Smooth muscle cell (in vitro differentiated cells): Measurements from ENCODE around the gene DPEP2. TPM values are rescaled to one million over a fixed set of nuclear protein-coding genes. Genes with fewer than 3 reads are reported as not detected.
"Not testable (repeated sequence)": the region's sequence is repeated elsewhere in the genome, so short reads cannot be mapped to it uniquely, and the experiment has no call there.

Experiments
- DNase-seq: peaks from one replicate; lab custom pipeline; 2025; ENCODE audit not compliant: unreplicated experiment; lab: John Stamatoyannopoulos, UW
- H2AFZ ChIP-seq: fragments of 200-600 bp; sonication (generic); 2 replicates; pipeline ENCODE4 v1.6.0; 2016; ENCODE audit warnings: antibody characterized with exemption, low read depth, mild to moderate bottlenecking
- H3F3A ChIP-seq: fragments of 200-600 bp; sonication (generic); 2 replicates; pipeline ENCODE4 v1.6.0; 2017; ENCODE audit warnings: antibody characterized with exemption, low read depth
- H3K27ac ChIP-seq: fragments of 200-600 bp; sonication (generic); 2 replicates; pipeline ENCODE4 v1.5.1; 2016; ENCODE audit warnings: low read depth, mild to moderate bottlenecking
- H3K27me3 ChIP-seq: fragments of 200-600 bp; sonication (generic); 2 replicates; pipeline ENCODE4 v1.6.1; 2016; ENCODE audit warnings: low read depth, mild to moderate bottlenecking
- H3K36me3 ChIP-seq: fragments of 200-600 bp; sonication (generic); 2 replicates; pipeline ENCODE4 v1.5.1; 2016; ENCODE audit warnings: low read depth
- H3K4me1 ChIP-seq: fragments of 200-600 bp; sonication (generic); 2 replicates; pipeline ENCODE4 v1.5.1; 2016; ENCODE audit warnings: low read depth
- H3K4me2 ChIP-seq: fragments of 200-600 bp; sonication (generic); 2 replicates; pipeline ENCODE4 v1.6.0; 2016; ENCODE audit warnings: mild to moderate bottlenecking
- H3K4me3 ChIP-seq: fragments of 200-600 bp; sonication (generic); 2 replicates; pipeline ENCODE4 v1.5.1; 2016; ENCODE audit warnings: mild to moderate bottlenecking
- H3K79me2 ChIP-seq: fragments of 200-600 bp; sonication (generic); 2 replicates; pipeline ENCODE4 v1.6.0; 2016; ENCODE audit warnings: low read depth, mild to moderate bottlenecking
- H3K9ac ChIP-seq: fragments of 200-600 bp; sonication (generic); 2 replicates; pipeline ENCODE4 v1.6.0; 2016; ENCODE audit warnings: low read depth
- H3K9me3 ChIP-seq: fragments of 200-600 bp; sonication (generic); replicated peaks from 2 replicates; pipeline ENCODE4 v1.5.1; 2016; ENCODE audit warnings: low read depth
- H4K20me1 ChIP-seq: fragments of 200-600 bp; sonication (generic); 2 replicates; pipeline ENCODE4 v1.6.0; 2016; ENCODE audit warnings: low read depth
- whole genome bisulfite sequencing: methylation state at CpG from one replicate; pipeline ENCODE4 v1.1.7; 2016; ENCODE audit warnings: low lambda C conversion rate; 5-methylcytosine and 5-hydroxymethylcytosine counted together
- polyA plus RNA-seq: library from polyadenylated mRNA; unstranded; fragments of >200 nt; fragmentation: Nextera tagmentation; extraction: Ambion mirVana; gene quantifications from 2 replicates; pipeline ENCODE4 v1.2.1, GENCODE V29; 2016
- total RNA-seq: library from RNA; depleted of rRNA; stranded (reverse); fragments of >200 nt; gene quantifications from 2 replicates; pipeline ENCODE4 v1.2.3, GENCODE V29; 2014
- TF ChIP-seq, protein P1 (sequence below): fragments of 200-600 bp; sonication (generic); IDR thresholded peaks from 2 replicates; pipeline ENCODE4 v1.5.1; 2017; ENCODE audit warnings: borderline replicate concordance, mild to moderate bottlenecking, antibody characterized with exemption; ENCODE audit not compliant: insufficient read depth, poor library complexity, severe bottlenecking

DPEP2 gene
- total and polyA plus RNA-seq, 2 experiments from 2014 or later: not detected

DNA sequence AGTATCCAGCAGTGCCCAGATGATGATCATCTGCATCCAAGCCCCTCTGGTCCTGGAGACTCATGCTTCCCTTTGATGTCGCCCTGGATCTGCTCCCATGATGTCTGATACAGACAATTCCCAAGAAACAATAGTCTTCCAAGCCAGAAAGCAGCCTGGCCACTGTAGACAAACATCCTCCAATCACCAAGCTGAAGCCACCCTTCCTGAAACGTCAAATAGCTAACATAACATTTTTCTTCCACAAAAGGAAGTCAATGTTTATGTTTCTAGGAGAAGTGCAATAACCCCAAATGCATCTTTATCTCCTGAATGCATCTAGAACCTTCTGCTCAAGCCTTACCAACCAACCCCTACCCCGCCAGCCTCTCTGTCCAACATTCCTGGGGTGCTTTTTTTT, 1.2 kb upstream of the DPEP2 start:
- Histone ChIP-seq H3K27me3 (no peaks in the 10 kb centered on the region), H3K9me3 (no peaks in the 10 kb centered on the region), H3K4me1 (no peaks in the 10 kb centered on the region), H3K27ac (no peak overlapping the region), H3K79me2 (no peaks in the 10 kb centered on the region), H4K20me1 (no peaks in the 10 kb centered on the region), H3K4me3 (no peak overlapping the region), H3K4me2 (no peak overlapping the region), H3K9ac (no peak overlapping the region), H2AFZ (no peak overlapping the region), H3F3A (no peaks in the 10 kb centered on the region), H3K36me3 (no peaks in the 10 kb centered on the region)
- no peak for DNase-seq
- 69% methylated on average over 3 of the region's 3 CpGs for WGBS
- TF ChIP-seq, protein P1, sequence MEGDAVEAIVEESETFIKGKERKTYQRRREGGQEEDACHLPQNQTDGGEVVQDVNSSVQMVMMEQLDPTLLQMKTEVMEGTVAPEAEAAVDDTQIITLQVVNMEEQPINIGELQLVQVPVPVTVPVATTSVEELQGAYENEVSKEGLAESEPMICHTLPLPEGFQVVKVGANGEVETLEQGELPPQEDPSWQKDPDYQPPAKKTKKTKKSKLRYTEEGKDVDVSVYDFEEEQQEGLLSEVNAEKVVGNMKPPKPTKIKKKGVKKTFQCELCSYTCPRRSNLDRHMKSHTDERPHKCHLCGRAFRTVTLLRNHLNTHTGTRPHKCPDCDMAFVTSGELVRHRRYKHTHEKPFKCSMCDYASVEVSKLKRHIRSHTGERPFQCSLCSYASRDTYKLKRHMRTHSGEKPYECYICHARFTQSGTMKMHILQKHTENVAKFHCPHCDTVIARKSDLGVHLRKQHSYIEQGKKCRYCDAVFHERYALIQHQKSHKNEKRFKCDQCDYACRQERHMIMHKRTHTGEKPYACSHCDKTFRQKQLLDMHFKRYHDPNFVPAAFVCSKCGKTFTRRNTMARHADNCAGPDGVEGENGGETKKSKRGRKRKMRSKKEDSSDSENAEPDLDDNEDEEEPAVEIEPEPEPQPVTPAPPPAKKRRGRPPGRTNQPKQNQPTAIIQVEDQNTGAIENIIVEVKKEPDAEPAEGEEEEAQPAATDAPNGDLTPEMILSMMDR: no peak

DNA sequence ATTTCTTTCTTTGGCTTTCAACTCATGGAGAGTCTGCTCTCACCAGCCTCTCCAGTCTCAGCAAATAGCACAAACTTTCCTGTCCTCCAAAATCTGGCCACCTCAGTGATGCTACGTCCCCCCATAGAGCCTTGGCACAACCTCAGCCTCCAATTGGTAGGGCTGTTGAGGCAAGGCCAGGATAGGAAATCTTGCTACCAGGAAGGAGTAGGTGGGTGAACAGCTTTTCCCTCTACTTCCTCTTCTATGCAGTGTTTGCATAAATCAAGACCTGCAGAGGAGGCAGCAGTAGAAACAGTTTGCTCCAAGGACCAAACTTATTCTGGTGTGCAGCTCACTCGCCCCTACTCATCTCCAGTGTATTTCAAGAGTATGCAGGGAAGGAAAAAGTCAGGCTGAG, 701 bp upstream of the DPEP2 start:
- TF ChIP-seq, protein P1: no peak
- 93% methylated on average over 2 of the region's 2 CpGs for WGBS

GRCh38 chr16:67998231-67998778, 979 bp downstream of the DPEP2 start:
- H3K27me3 ChIP-seq, H3K36me3 ChIP-seq, H4K20me1 ChIP-seq, H3K9ac ChIP-seq, H2AFZ ChIP-seq, H3K4me1 ChIP-seq, H3F3A ChIP-seq, H3K4me2 ChIP-seq, H3K9me3 ChIP-seq, H3K79me2 ChIP-seq, H3K4me3 ChIP-seq, DNase-seq, H3K27ac ChIP-seq: not testable (repeated sequence)
- WGBS: 95% methylated on average over 36 of the region's 36 CpGs

More for the DNA sequence above, 701 bp upstream of the DPEP2 start:
- Histone ChIP-seq H3K36me3 (no peaks in the 10 kb centered on the region), H3K9me3 (no peaks in the 10 kb centered on the region), H3F3A (no peaks in the 10 kb centered on the region), H3K4me3 (no peak overlapping the region), H2AFZ (no peak overlapping the region), H3K27me3 (no peaks in the 10 kb centered on the region), H3K9ac (no peak overlapping the region), H3K27ac (no peak overlapping the region), H3K79me2 (no peaks in the 10 kb centered on the region), H3K4me2 (no peak overlapping the region), H4K20me1 (no peaks in the 10 kb centered on the region), H3K4me1 (no peaks in the 10 kb centered on the region)
- DNase-seq: no peak

- Histone ChIP-seq H3K9me3 (no peaks in the 10 kb centered on the region), H3K27ac (no peak overlapping the region), H3K4me2 (no peak overlapping the region), H3K9ac (no peak overlapping the region), H3K4me3 (no peak overlapping the region), H3K4me1 (no peaks in the 10 kb centered on the region), H2AFZ (no peak overlapping the region), H3K27me3 (no peaks in the 10 kb centered on the region), H4K20me1 (no peaks in the 10 kb centered on the region), H3F3A (no peaks in the 10 kb centered on the region), H3K79me2 (no peaks in the 10 kb centered on the region), H3K36me3 (no peaks in the 10 kb centered on the region)
- DNase-seq: no peak
- TF ChIP-seq, protein P1: no peak
- 96% methylated on average over 5 of the region's 5 CpGs for WGBS
These were observed 2.6 kb downstream of the DPEP2 start for GRCh38 chr16:67996666-67997065.
